B cell (primary cell): ENCODE data around the gene TBC1D14. TPM values are rescaled to one million over a fixed set of nuclear protein-coding genes. Genes with fewer than 3 reads are reported as not detected.

ENCODE experiments used
- ATAC-seq: fragments of 200-7000 bp; cut with Tn5 transposase; one replicate; pipeline ENCODE4 v1.10.0; 2021; ENCODE audit warnings: low read depth, mild to moderate bottlenecking, moderate number of reproducible peaks, moderate library complexity
- CTCF ChIA-PET: fragments of 350-600 bp; sonication (Branson Sonifier 250); formaldehyde crosslinking; loops from one replicate; lab custom pipeline; 2021; ENCODE audit warnings: antibody characterized with exemption, inconsistent platforms; lab: Charles Lee
- POLR2A ChIA-PET: fragments of 350-600 bp; sonication (Branson Sonifier 250); formaldehyde crosslinking; loops from one replicate; lab custom pipeline; 2021; ENCODE audit warnings: antibody characterized with exemption; lab: Charles Lee
- DNase-seq: peaks from one replicate; pipeline ENCODE4 v3.0.0; 2013
- H2AFZ ChIP-seq: 2 replicates; pipeline ENCODE4 v1.6.1; 2012; ENCODE audit warnings: mild to moderate bottlenecking, low read depth, low read length; ENCODE audit not compliant: insufficient read depth, poor library complexity, severe bottlenecking
- H3K27ac ChIP-seq, 2 donors: 1 replicate in 1 of 2; 2 replicates in 1 of 2; pipeline ENCODE4 v1.5.1; 2012 to 2013; ENCODE audit warnings: low read length in 2 of 2, mild to moderate bottlenecking in 2 of 2, moderate library complexity in 1 of 2
- H3K27me3 ChIP-seq, 4 experiments: fragments of 200-600 bp in 1 of 4; sonication (generic) in 1 of 4; replicated peaks in 1 of 4; 1 replicate in 2 of 4; 2 replicates in 2 of 4; pipeline versions ENCODE4 v1.6.1 to v1.7.0; 2013 to 2016; ENCODE audit warnings: low read length in 3 of 4, mild to moderate bottlenecking in 2 of 4, mixed read lengths in 1 of 4, moderate library complexity in 1 of 4; ENCODE audit not compliant: insufficient read depth in 4 of 4, control insufficient read depth in 3 of 4; ENCODE audit errors: control extremely low read depth in 1 of 4
- H3K36me3 ChIP-seq, 2 experiments: replicated peaks in 1 of 2; 1 replicate in 1 of 2; 2 replicates in 1 of 2; pipeline versions ENCODE4 v1.6.1 to v1.7.1; 2013; ENCODE audit warnings: low read length in 1 of 2; ENCODE audit not compliant: insufficient read depth in 2 of 2, control insufficient read depth in 1 of 2; ENCODE audit errors: control extremely low read depth in 1 of 2, extremely low read depth in 1 of 2
- H3K4me1 ChIP-seq, 2 donors: fragments of 200-600 bp in 1 of 2; sonication (generic) in 1 of 2; 1 replicate in 1 of 2; 2 replicates in 1 of 2; pipeline versions ENCODE4 v1.5.1 to v1.6.1; 2013 to 2017; ENCODE audit warnings: low read length in 2 of 2; ENCODE audit not compliant: control insufficient read depth in 2 of 2, insufficient read depth in 2 of 2
- H3K4me2 ChIP-seq: replicated peaks from 2 replicates; pipeline ENCODE3; 2012; ENCODE audit warnings: mild to moderate bottlenecking, low read depth, low read length; ENCODE audit not compliant: poor library complexity, severe bottlenecking
- H3K4me3 ChIP-seq, 5 experiments: fragments of 200-600 bp in 1 of 5; sonication (generic) in 1 of 5; 1 replicate in 3 of 5; 2 replicates in 2 of 5; pipeline versions ENCODE4 v1.5.1 to v1.7.0; 2011 to 2016; ENCODE audit warnings: low read length in 4 of 5, mild to moderate bottlenecking in 4 of 5, low read depth in 2 of 5, control low read depth in 1 of 5, moderate library complexity in 1 of 5; ENCODE audit not compliant: insufficient read depth in 1 of 5; ENCODE audit errors: control extremely low read depth in 1 of 5, extremely low read depth in 1 of 5
- H3K79me2 ChIP-seq: fragments of 200-600 bp; sonication (generic); one replicate; pipeline ENCODE4 v1.6.0; 2016; ENCODE audit warnings: low read length; ENCODE audit not compliant: control insufficient read depth, insufficient read depth
- H3K9ac ChIP-seq: fragments of 200-600 bp; sonication (generic); 2 replicates; pipeline ENCODE4 v1.6.1; 2017; ENCODE audit warnings: mild to moderate bottlenecking, low read length, moderate library complexity
- H3K9me3 ChIP-seq, 3 donors: one replicate each; pipeline versions ENCODE4 v1.6.1 to v1.7.1; 2013; ENCODE audit warnings: low read length in 2 of 3; ENCODE audit not compliant: control insufficient read depth in 2 of 3, insufficient read depth in 1 of 3; ENCODE audit errors: control extremely low read depth in 1 of 3
- H4K20me1 ChIP-seq: 2 replicates; pipeline ENCODE4 v1.6.0; 2012; ENCODE audit warnings: mild to moderate bottlenecking, low read length; ENCODE audit not compliant: insufficient read depth, control insufficient read depth, poor library complexity, severe bottlenecking
- H3K27ac Mint-ChIP-seq: one replicate; pipeline ENCODE4 v1.8.0; 2021; ENCODE audit warnings: mixed read lengths
- H3K27me3 Mint-ChIP-seq: one replicate; pipeline ENCODE4 v1.8.0; 2021; ENCODE audit warnings: mixed read lengths
- H3K4me1 Mint-ChIP-seq: one replicate; pipeline ENCODE4 v1.8.0; 2021; ENCODE audit warnings: mixed read lengths
- H3K4me3 Mint-ChIP-seq: one replicate; pipeline ENCODE4 v1.8.0; 2021; ENCODE audit warnings: mixed read lengths
- H3K9me3 Mint-ChIP-seq: one replicate; pipeline ENCODE4 v1.8.0; 2022; ENCODE audit warnings: mixed read lengths; ENCODE audit not compliant: insufficient read depth
- CTCF ChIP-seq: fragments of 200-600 bp; IDR thresholded peaks from one replicate; pipeline ENCODE4 v1.8.0; 2022; ENCODE audit warnings: antibody characterized with exemption, mild to moderate bottlenecking
- EZH2 ChIP-seq: IDR thresholded peaks from 2 replicates; pipeline ENCODE4 v1.6.1; 2012; ENCODE audit warnings: borderline replicate concordance, low read depth, mild to moderate bottlenecking, moderate library complexity, low read length; ENCODE audit not compliant: insufficient read depth, poor library complexity, severe bottlenecking
- WGBS: methylation state at CpG from one replicate; pipeline ENCODE4 v1.1.5; 2013; ENCODE audit warnings: missing lambda C conversion rate; ENCODE audit not compliant: insufficient coverage; 5-methylcytosine and 5-hydroxymethylcytosine counted together
- intact Hi-C: fragments of 100-400 bp; cut with micrococcal nuclease; formaldehyde crosslinking; loops from one replicate; pipeline ENCODE4 v1.10.0; 2022
- polyA plus RNA-seq: library from polyadenylated mRNA; depleted of rRNA; stranded (reverse); fragments of >200 nt; gene quantifications from 2 replicates; pipeline ENCODE4 v1.2.3, GENCODE V29; 2012
- total RNA-seq, 2 donors: library from RNA; stranded (reverse); fragments of 120-200 nt in 1 of 2; gene quantifications; 1 replicate in 1 of 2; 2 replicates in 1 of 2; pipeline versions ENCODE4 v1.2.3 to v1.2.4, GENCODE V29; 2013 to 2022

TBC1D14 gene
- total and polyA plus RNA-seq, 2 donors (not counting 1 experiment from before 2014, with no cell fraction given) = 21.9 to 42.0 TPM

DNA sequence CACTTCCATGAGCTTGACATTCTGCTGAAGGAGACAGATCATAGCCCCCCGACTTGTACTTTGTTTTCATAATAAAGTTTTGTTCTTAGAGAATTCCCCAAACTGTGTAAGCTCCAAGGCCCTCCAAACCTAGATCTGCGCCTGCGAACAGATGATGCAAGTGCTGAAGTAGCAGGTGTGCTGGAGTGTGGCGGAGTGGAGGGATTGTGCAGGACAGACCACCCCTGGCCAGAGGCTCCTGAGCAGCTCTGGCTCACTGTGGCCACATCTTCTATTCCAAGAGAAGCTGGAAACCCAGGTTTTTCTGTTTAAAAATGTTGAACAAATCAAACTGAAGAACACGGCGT is 46.4 kb downstream of the TBC1D14 start:
- POLR2A ChIA-PET = no interaction called here
- no peaks in the 10 kb centered on the region for H3K27me3 Mint-ChIP-seq
- DNase-seq (no peak), ATAC-seq (no peak)
- intact Hi-C loops = no loop called here
- no peak overlapping the region for H2AFZ ChIP-seq
- WGBS = 97% methylated on average over 5 of the region's 6 CpGs
- H3K4me1 ChIP-seq = peaks cover 10 to 16% of the 10 kb centered on the region in 2 donors
- H3K27ac Mint-ChIP-seq = no peak overlapping the region
- TF ChIP-seq CTCF (no peak), EZH2 (no peak)
- H3K27me3 ChIP-seq = no peaks in the 10 kb centered on the region
- no peak overlapping the region for H3K4me3 ChIP-seq
- H3K27ac ChIP-seq = no peak overlapping the region
- H3K36me3 ChIP-seq = peaks cover 0 to 3% of the 10 kb centered on the region in 2 experiments
- H4K20me1 ChIP-seq = peaks cover 52% of the 10 kb centered on the region
- H3K4me1 Mint-ChIP-seq = peaks cover 13% of the 10 kb centered on the region
- H3K9ac ChIP-seq = no peak overlapping the region
- H3K4me2 ChIP-seq = no peak overlapping the region
- CTCF ChIA-PET = interaction anchor here (1.0 kb wide), 1 partner anchor 13 kb away, joined by 3 read pairs; no protein-coding TSS in a partner anchor
- peaks cover 97% of the 10 kb centered on the region for H3K79me2 ChIP-seq
- no peak overlapping the region for H3K4me3 Mint-ChIP-seq
- H3K9me3 Mint-ChIP-seq = no peaks in the 10 kb centered on the region
- no peaks in the 10 kb centered on the region for H3K9me3 ChIP-seq

DNA sequence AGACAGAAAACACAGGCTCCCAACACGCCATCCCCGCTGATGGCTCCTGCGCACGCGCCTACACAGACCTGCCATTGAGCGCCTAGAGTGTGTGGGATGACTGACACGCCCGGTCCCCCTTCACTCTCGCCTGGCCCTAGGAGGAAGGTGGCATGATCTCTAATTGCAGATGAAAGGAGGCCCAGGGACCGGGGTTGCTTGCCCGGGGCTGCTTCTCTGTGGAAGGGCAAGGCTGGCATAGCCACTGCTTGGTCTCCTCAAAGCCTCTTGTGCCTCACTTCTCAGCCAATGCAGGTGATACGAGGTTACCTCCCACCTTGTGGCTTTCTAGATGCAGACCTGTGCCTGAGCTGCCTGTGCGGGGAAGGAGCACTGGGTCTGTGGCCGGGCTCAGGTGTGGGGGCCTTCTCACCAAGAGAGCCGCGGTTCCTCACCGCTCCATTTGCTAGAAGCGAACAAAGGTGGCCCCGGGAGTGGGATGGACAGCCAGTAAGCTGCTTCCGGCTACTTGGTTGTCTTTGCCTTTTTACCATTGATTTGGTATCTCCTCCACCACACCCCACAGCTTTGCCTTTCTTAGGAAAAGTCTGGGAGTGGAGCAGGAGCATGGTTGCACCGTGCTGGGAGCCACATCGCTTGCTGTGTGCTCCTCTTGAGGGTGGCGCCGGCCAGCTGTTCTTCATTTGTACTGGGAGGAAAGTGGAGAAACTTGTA is 47.0 kb downstream of the TBC1D14 start:
- ChIA-PET CTCF (interaction anchor here (1.0 kb wide), 1 partner anchor 13 kb away, joined by 3 read pairs; no protein-coding TSS in a partner anchor), POLR2A (no interaction called here)
- intact Hi-C loops = no loop called here
- Histone ChIP-seq H3K27me3 (no peaks in the 10 kb centered on the region), H3K36me3 (peaks cover 0 to 3% of the 10 kb centered on the region in 2 experiments), H3K4me3 (no peak overlapping the region), H4K20me1 (peaks cover 55% of the 10 kb centered on the region), H3K9me3 (no peaks in the 10 kb centered on the region), H3K4me1 (peaks cover 11 to 22% of the 10 kb centered on the region in 2 donors), H2AFZ (no peak overlapping the region), H3K27ac (no peak overlapping the region), H3K9ac (no peak overlapping the region), H3K79me2 (peaks cover 97% of the 10 kb centered on the region), H3K4me2 (no peak overlapping the region)
- DNase-seq = no peak
- H3K27me3 Mint-ChIP-seq = no peaks in the 10 kb centered on the region
- H3K27ac Mint-ChIP-seq = no peak overlapping the region
- no peak overlapping the region for H3K4me3 Mint-ChIP-seq
- ATAC-seq = no peak
- peaks cover 15% of the 10 kb centered on the region for H3K4me1 Mint-ChIP-seq
- 94% methylated on average over 17 of the region's 24 CpGs for WGBS
- H3K9me3 Mint-ChIP-seq = no peaks in the 10 kb centered on the region
- TF ChIP-seq CTCF (no peak), EZH2 (no peak)
